Measurements from ENCODE around the gene IQCN. TPM values are rescaled to one million over a fixed set of nuclear protein-coding genes. Genes with fewer than 3 reads are reported as not detected.

IQCN gene
- polyA plus RNA-seq, 1 donor (not counting 4 experiments of a cell fraction or from before 2014, with no cell fraction given): not detected

DNA sequence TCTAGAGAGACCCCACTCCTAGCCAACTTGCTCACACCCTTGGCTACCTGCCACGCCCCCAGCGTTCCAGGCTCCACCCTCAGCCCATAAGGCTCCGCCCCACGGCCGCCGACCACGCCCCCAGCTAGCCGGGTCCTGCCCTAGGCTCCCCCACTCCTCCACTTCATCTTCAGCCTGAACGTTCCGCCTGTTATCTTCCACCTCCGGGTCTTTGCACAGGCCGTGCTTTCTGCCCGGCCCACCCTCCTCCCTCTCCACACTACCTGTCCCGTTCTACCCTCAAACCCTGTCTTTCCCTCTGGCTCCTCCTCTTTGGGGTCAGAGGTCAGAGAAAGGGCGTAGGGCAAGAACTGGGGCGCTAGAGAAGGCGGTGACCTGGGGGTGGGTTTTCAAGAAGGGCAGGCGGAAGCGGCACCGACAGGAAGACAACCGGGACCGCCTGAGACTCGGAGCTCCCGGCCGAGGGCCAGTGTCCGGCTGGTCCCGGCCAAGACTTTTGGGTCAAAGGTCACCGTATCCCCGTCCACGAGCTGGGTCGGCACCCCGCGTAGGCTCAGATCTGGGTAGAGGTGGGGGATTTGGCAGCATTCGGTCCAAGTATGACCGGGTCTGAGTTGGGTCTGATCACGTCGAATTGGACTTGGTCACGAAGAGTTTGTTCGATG, 50.3 kb downstream of the IQCN start:
- peaks cover 31% of the 10 kb centered on the region for H3K27me3 ChIP-seq (ENCODE audit: control insufficient read depth, extremely low read depth, insufficient read depth, low read length)
- no peaks in the 10 kb centered on the region for H4K20me1 ChIP-seq (ENCODE audit: control insufficient read depth, extremely low read depth, insufficient read depth, low read length)
- peak overlapping the region; percentile 74 for H3K4me2 ChIP-seq (ENCODE audit: control insufficient read depth, extremely low read depth, insufficient read depth, low read depth, low read length)
- no peaks in the 10 kb centered on the region for H3K9me3 ChIP-seq (ENCODE audit: control insufficient read depth, low read depth, low read length)
- TF ChIP-seq EZH2 (IDR thresholded peaks at IDR 0.05; ENCODE audit: low read length): no peak
- TF ChIP-seq, protein P1, sequence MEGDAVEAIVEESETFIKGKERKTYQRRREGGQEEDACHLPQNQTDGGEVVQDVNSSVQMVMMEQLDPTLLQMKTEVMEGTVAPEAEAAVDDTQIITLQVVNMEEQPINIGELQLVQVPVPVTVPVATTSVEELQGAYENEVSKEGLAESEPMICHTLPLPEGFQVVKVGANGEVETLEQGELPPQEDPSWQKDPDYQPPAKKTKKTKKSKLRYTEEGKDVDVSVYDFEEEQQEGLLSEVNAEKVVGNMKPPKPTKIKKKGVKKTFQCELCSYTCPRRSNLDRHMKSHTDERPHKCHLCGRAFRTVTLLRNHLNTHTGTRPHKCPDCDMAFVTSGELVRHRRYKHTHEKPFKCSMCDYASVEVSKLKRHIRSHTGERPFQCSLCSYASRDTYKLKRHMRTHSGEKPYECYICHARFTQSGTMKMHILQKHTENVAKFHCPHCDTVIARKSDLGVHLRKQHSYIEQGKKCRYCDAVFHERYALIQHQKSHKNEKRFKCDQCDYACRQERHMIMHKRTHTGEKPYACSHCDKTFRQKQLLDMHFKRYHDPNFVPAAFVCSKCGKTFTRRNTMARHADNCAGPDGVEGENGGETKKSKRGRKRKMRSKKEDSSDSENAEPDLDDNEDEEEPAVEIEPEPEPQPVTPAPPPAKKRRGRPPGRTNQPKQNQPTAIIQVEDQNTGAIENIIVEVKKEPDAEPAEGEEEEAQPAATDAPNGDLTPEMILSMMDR (optimal IDR thresholded peaks at IDR 0.05 in 1 of 3, IDR thresholded peaks at IDR 0.05 in 1 of 3, conservative IDR thresholded peaks at IDR 0.05 in 1 of 3; ENCODE audit: extremely low read depth in 1 of 3, insufficient read depth in 2 of 3, low read length in 3 of 3): no peak
- peak overlapping the region in 2 of 3 experiments; percentile 12 to 46 for H3K4me3 ChIP-seq (ENCODE audit: control insufficient read depth in 2 of 3, extremely low read depth in 1 of 3, insufficient read depth in 2 of 3, low read depth in 1 of 3, low read length in 3 of 3)
- no peaks in the 10 kb centered on the region for H3K9me1 ChIP-seq (ENCODE audit: control insufficient read depth, extremely low read depth, insufficient read depth, low read length)
- H3K4me1 ChIP-seq (ENCODE audit: control insufficient read depth, extremely low read depth, insufficient read depth, low read length): peaks cover 7% of the 10 kb centered on the region
- no peaks in the 10 kb centered on the region for H3K36me3 ChIP-seq (ENCODE audit: control insufficient read depth in 2 of 2, extremely low read depth in 1 of 2, insufficient read depth in 2 of 2, low read length in 2 of 2)
- DNase-seq (ENCODE audit: low read depth, low spot score) (no peak), FAIRE-seq (no peak)
- no peaks in the 10 kb centered on the region for H3K79me2 ChIP-seq (ENCODE audit: control insufficient read depth, insufficient read depth, low read length)
- dilution Hi-C loops (cut with MboI; ENCODE audit: extremely low pct_ligation_motif_present, low sequenced_read_pairs): no loop called here
- no peak overlapping the region for H3K9ac ChIP-seq (ENCODE audit: control insufficient read depth, extremely low read depth, insufficient read depth, low read length)
- H3K27ac ChIP-seq (ENCODE audit: control insufficient read depth, insufficient read depth, low read length): no peak overlapping the region
- H2AFZ ChIP-seq (ENCODE audit: control insufficient read depth, low read length): peak overlapping the region; percentile 62

DNA sequence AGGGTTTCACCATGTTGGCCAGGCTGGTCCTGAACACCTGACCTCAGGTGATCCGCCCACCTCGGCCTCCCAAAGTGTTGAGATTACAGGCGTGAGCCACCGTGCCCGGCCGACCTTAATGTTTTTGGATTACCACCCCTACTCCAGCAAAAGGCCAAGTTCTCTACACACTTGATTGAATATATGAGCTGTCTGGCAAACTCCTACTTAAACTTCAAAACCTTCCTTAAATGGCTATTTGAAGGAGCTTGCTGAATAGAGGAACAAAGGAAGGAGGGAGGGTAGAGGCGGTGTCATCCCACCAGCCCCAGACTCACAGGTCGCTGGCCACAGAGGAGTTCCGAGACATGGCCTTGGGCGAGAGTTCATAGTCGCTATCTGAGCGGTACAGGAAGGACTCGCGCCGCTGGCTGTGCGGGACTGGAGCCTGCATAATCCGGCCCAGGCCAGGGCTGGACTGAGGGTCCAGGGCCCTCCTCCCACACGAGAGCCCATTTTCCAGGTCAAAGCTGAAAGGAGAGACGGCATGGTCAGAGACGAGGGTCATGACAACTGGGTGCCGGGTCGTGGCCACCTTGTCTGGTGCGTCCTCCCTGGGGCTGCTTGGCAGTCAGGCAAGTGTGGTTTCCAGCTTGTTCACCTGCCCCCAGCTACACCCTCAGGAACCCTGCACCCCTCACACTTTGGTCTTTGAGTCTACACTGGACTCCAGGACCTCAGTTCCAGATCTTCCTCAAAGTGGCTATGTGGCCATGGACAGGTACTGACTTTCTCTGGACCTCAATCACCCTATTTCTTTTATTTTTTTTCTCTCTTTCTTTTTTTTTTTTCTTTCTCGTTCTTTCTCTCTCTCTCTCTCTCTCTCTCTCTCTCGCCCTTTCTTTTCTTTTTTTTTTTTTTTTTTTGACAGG, 52.2 kb downstream of the IQCN start:
- peaks cover 31% of the 10 kb centered on the region for H3K27me3 ChIP-seq (ENCODE audit: control insufficient read depth, extremely low read depth, insufficient read depth, low read length)
- TF ChIP-seq, protein P1 (optimal IDR thresholded peaks at IDR 0.05 in 1 of 3, IDR thresholded peaks at IDR 0.05 in 1 of 3, conservative IDR thresholded peaks at IDR 0.05 in 1 of 3; ENCODE audit: extremely low read depth in 1 of 3, insufficient read depth in 2 of 3, low read length in 3 of 3): no peak
- no peak for TF ChIP-seq EZH2 (IDR thresholded peaks at IDR 0.05; ENCODE audit: low read length)
- H3K27ac ChIP-seq (ENCODE audit: control insufficient read depth, insufficient read depth, low read length): no peak overlapping the region
- H3K36me3 ChIP-seq (ENCODE audit: control insufficient read depth in 2 of 2, extremely low read depth in 1 of 2, insufficient read depth in 2 of 2, low read length in 2 of 2): no peaks in the 10 kb centered on the region
- DNase-seq (ENCODE audit: low read depth, low spot score) (no peak), FAIRE-seq (no peak)
- no peaks in the 10 kb centered on the region for H4K20me1 ChIP-seq (ENCODE audit: control insufficient read depth, extremely low read depth, insufficient read depth, low read length)
- H2AFZ ChIP-seq (ENCODE audit: control insufficient read depth, low read length): no peak overlapping the region
- H3K4me3 ChIP-seq (ENCODE audit: control insufficient read depth in 2 of 3, extremely low read depth in 1 of 3, insufficient read depth in 2 of 3, low read depth in 1 of 3, low read length in 3 of 3): no peak overlapping the region
- H3K79me2 ChIP-seq (ENCODE audit: control insufficient read depth, insufficient read depth, low read length): no peaks in the 10 kb centered on the region
- dilution Hi-C loops (cut with MboI; ENCODE audit: extremely low pct_ligation_motif_present, low sequenced_read_pairs): no loop called here
- no peak overlapping the region for H3K9ac ChIP-seq (ENCODE audit: control insufficient read depth, extremely low read depth, insufficient read depth, low read length)
- H3K4me2 ChIP-seq (ENCODE audit: control insufficient read depth, extremely low read depth, insufficient read depth, low read depth, low read length): no peak overlapping the region
- H3K4me1 ChIP-seq (ENCODE audit: control insufficient read depth, extremely low read depth, insufficient read depth, low read length): peaks cover 7% of the 10 kb centered on the region
- H3K9me3 ChIP-seq (ENCODE audit: control insufficient read depth, low read depth, low read length): no peaks in the 10 kb centered on the region
- no peaks in the 10 kb centered on the region for H3K9me1 ChIP-seq (ENCODE audit: control insufficient read depth, extremely low read depth, insufficient read depth, low read length)
